Tibial artery (tissue), 4 donors: Measurements from ENCODE around the gene MAP3K2.

Experiments
- DNase-seq, 2 donors: peaks; one replicate each; pipeline ENCODE4 v3.0.0-alpha.2; 2019
- H3K27ac ChIP-seq, 2 donors: fragments of 200-600 bp; sonication (generic) in 1 of 2; 1 replicate in 1 of 2; 2 replicates in 1 of 2; pipeline ENCODE4 v1.5.1; 2018 to 2019; ENCODE audit warnings: mild to moderate bottlenecking in 1 of 2
- H3K27me3 ChIP-seq, 2 donors: fragments of 200-600 bp; sonication (generic) in 1 of 2; one replicate each; pipeline versions ENCODE4 v1.5.1 to v1.6.0; 2016 to 2019
- H3K36me3 ChIP-seq, 3 donors: fragments of 200-600 bp; sonication (generic) in 2 of 3; one replicate each; pipeline ENCODE4 v1.5.1; 2016 to 2019; ENCODE audit warnings: mild to moderate bottlenecking in 2 of 3
- H3K4me1 ChIP-seq, 4 donors: fragments of 200-600 bp; sonication (generic) in 2 of 4; 1 replicate in 3 of 4; 2 replicates in 1 of 4; pipeline ENCODE4 v1.5.1; 2016 to 2019
- H3K4me3 ChIP-seq, 2 donors: fragments of 200-600 bp; sonication (generic) in 1 of 2; 1 replicate in 1 of 2; 2 replicates in 1 of 2; pipeline ENCODE4 v1.5.1; 2018 to 2019; ENCODE audit warnings: mild to moderate bottlenecking in 2 of 2
- H3K9me3 ChIP-seq, 3 donors: fragments of 200-600 bp; sonication (generic) in 1 of 3; one replicate each; pipeline ENCODE4 v1.5.1; 2016 to 2019
- intact Hi-C: fragments of 100-400 bp; cut with DNase I; formaldehyde crosslinking; loops from one replicate; pipeline ENCODE4 v1.15.0; 2023; ENCODE audit warnings: low total_unique reads
- TF ChIP-seq, protein P1 (sequence below), 2 experiments: fragments of 200-600 bp in 1 of 2; fragments of 450-650 bp in 1 of 2; IDR thresholded peaks; one replicate each; pipeline ENCODE4 v1.5.1; 2017 to 2019; ENCODE audit warnings: antibody characterized with exemption in 2 of 2, mild to moderate bottlenecking in 1 of 2, moderate library complexity in 1 of 2

Gene MAP3K2

DNA sequence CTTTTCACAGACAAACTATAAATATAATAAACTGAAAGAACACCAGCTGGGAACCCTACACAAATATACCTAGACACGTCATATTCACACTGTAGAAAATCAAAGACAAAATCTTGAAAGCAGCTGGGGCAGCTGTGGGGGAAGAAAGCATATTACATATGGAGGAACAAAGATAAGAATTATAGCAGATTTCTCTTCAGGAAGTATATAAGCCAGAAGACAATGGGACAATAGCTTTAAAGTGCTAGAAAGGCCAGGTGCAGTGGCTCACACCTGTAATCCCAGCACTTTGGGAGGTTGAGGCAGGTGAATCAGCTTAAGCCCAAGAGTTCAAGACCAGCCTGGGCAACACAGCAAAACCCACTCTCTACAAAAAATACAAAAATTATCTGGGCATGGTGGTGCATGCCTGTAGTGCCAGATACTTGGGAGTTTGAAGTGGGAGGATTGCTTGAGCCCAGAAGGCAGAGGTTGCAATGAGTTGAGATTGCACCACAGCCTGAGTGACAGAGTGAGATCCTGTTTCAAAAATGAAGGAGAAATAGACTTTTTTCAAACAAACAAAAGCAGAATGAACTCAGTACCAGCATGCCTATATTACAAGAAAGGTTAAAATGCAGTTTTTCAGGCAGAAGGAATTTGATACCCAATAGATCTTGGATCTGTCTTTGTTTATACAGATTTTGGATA lies 67.0 kb downstream of the MAP3K2 start:
- DNase-seq = no peak
- Histone ChIP-seq H3K27me3 (no peaks in the 10 kb centered on the region), H3K27ac (no peak overlapping the region), H3K9me3 (no peaks in the 10 kb centered on the region), H3K4me1 (no peaks in the 10 kb centered on the region), H3K36me3 (peaks cover 74 to 85% (median 76%) of the 10 kb centered on the region in 3 donors), H3K4me3 (no peak overlapping the region)
- intact Hi-C loops = no loop called here
- TF ChIP-seq, protein P1, sequence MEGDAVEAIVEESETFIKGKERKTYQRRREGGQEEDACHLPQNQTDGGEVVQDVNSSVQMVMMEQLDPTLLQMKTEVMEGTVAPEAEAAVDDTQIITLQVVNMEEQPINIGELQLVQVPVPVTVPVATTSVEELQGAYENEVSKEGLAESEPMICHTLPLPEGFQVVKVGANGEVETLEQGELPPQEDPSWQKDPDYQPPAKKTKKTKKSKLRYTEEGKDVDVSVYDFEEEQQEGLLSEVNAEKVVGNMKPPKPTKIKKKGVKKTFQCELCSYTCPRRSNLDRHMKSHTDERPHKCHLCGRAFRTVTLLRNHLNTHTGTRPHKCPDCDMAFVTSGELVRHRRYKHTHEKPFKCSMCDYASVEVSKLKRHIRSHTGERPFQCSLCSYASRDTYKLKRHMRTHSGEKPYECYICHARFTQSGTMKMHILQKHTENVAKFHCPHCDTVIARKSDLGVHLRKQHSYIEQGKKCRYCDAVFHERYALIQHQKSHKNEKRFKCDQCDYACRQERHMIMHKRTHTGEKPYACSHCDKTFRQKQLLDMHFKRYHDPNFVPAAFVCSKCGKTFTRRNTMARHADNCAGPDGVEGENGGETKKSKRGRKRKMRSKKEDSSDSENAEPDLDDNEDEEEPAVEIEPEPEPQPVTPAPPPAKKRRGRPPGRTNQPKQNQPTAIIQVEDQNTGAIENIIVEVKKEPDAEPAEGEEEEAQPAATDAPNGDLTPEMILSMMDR (IDR thresholded peaks at IDR 0.05) = no peak

DNA sequence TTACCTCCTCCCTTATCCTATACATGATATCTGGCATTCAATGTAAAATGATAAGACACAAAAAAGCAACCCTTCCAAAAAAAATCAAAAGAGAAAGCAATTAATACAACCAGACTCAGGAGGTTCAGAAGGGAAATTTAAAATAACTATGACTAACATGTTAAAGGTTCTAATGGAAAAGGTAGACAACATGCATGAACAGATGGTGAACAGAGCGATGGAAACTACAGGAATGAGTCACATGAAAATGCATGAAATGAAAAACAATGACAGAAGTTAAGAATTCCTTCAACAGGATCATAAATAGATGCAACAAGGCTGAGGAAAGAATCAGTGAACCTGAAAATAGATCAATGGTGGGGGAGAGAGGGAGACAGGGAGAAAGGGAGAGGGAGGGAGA lies 67.7 kb downstream of the MAP3K2 start:
- TF ChIP-seq, protein P1 (IDR thresholded peaks at IDR 0.05) = no peak
- Histone ChIP-seq H3K9me3 (no peaks in the 10 kb centered on the region), H3K4me3 (no peak overlapping the region), H3K4me1 (no peaks in the 10 kb centered on the region), H3K27me3 (no peaks in the 10 kb centered on the region), H3K27ac (no peak overlapping the region), H3K36me3 (peaks cover 81 to 85% (median 83%) of the 10 kb centered on the region in 3 donors)
- intact Hi-C loops = no loop called here
- no peak for DNase-seq

DNA sequence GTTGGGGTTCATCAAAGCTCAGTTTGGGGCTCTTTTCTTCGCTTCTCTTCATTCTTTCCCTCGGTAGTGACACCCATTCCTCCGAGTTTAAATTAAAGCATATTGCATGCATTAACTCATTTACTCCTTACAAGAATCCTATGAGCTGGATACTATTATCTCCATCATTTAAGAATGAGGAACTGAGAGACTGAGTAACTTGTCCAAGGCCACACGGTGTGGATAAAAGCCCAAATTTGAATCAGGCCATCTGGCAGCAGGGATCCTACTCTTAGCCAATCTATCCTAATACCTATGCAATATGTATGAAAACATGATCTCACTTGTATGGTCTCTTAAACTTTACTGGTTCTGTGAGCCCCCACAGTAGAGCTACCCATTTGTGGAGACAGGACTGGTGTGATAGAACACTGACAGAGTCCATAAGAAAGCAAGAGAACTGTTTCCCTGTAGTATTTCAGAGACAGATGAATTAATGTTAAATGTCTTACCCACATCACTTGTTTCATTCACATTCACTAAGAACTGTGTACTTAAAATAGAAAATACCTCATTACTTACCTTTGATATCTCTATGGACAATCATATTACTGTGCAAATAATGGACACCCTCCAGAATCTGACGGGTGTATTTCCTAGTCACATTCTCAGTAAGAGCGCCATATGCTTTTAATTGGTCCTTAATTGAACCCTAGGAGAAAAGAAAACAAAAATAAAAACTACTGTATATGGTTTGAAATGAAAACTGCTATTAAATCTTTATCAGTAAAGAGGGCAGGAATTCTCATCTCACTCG lies 73.4 kb downstream of the MAP3K2 start:
- TF ChIP-seq, protein P1 (IDR thresholded peaks at IDR 0.05) = no peak
- H3K4me3 ChIP-seq = no peak overlapping the region
- intact Hi-C loops = no loop called here
- H3K9me3 ChIP-seq = no peaks in the 10 kb centered on the region
- no peaks in the 10 kb centered on the region for H3K27me3 ChIP-seq
- no peak for DNase-seq
- H3K36me3 ChIP-seq = peaks cover 75 to 96% (median 90%) of the 10 kb centered on the region in 3 donors
- H3K4me1 ChIP-seq = no peaks in the 10 kb centered on the region
- no peak overlapping the region for H3K27ac ChIP-seq

DNA sequence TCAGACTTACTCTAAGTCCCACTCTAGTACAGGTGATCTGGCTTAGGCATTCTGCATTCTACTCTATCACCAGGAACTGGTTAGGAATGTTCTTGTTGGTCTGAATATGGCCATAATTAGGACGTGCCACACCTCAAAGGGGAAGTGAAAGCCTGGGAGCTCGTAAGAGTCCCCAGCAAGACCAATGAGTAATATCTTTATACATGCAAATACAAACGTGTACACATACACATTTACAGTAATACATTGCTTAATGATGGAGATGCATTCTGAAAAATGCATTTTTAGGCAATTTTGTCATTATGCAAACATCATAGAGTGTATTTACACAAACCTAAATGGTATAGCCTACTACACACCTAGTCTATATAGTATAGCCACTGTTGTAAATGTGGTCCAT lies 74.4 kb downstream of the MAP3K2 start:
- H3K27me3 ChIP-seq = no peaks in the 10 kb centered on the region
- no peaks in the 10 kb centered on the region for H3K9me3 ChIP-seq
- DNase-seq = no peak
- peaks cover 74 to 94% (median 94%) of the 10 kb centered on the region in 3 donors for H3K36me3 ChIP-seq
- H3K4me1 ChIP-seq = no peaks in the 10 kb centered on the region
- no peak overlapping the region for H3K4me3 ChIP-seq
- no peak overlapping the region for H3K27ac ChIP-seq
- intact Hi-C loops = no loop called here
- TF ChIP-seq, protein P1 (IDR thresholded peaks at IDR 0.05) = no peak

DNA sequence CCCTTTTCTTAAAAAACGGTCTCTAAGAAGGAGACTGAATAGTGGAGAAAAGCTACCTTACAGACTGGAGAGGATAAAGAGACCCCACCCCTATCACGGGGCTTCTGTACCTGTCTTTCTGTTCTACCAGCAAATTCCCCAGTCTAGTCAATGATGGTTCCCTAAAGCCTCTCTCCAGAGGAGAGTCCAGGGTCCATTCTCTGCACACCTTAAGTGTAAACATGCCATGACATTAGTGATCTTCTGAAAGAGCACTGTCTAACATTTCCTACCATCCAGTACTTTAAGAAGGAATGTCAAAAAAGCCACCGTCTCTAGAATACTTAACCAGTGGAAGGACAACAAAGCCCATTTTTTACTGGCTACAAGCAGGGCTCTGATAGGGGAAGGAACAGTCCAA lies 76.8 kb downstream of the MAP3K2 start:
- intact Hi-C loops = no loop called here
- H3K4me3 ChIP-seq = no peak overlapping the region
- no peaks in the 10 kb centered on the region for H3K27me3 ChIP-seq
- no peak for DNase-seq
- no peaks in the 10 kb centered on the region for H3K9me3 ChIP-seq
- H3K4me1 ChIP-seq = no peaks in the 10 kb centered on the region
- H3K27ac ChIP-seq = no peak overlapping the region
- TF ChIP-seq, protein P1 (IDR thresholded peaks at IDR 0.05) = no peak
- H3K36me3 ChIP-seq = peaks cover 69 to 93% (median 87%) of the 10 kb centered on the region in 3 donors
